ENCODE data around the gene ASTN2.
"Not testable (repeated sequence)": the region's sequence is repeated elsewhere in the genome, so short reads cannot be mapped to it uniquely, and the experiment has no call there.

Gene ASTN2

DNA sequence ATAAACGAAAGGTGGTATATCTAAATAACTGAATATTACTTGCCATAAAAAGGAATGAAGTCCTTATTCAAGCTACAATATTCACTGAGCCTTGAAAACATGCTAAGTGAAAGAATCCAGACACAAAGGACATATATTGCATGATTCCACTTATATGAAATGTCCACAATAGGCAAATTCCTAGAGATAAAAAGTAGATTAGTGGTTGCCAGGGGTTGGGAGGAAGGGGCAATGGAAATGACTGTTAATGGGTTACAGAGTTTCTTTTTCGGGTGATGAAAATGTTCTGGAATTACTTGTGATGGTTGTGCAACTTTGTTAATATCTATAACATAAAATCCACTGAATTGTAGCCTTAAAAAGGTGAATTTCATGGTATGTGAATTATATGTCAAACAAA, 954.8 kb downstream of the ASTN2 start:
- DNase-seq (ENCODE audit: low spot score): no peak

DNA sequence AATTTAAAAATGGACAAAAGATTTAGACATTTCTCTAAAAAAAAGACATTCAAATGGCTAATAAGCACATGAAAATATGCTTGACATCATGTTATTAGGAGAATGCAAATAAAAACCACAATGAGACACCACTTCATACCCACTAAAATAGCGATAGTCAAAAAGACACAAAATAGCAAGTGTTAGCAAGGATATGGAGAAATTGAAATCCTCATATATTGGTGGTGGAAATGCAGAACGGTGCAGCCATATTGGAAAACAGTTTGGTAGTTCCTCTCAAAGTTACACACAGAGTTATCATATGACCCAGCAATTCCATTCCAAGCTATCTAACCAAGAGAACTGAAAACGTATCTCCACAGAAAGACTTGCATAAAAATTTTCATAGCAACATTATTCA, 955.3 kb downstream of the ASTN2 start:
- DNase-seq (ENCODE audit: low spot score): no peak

DNA sequence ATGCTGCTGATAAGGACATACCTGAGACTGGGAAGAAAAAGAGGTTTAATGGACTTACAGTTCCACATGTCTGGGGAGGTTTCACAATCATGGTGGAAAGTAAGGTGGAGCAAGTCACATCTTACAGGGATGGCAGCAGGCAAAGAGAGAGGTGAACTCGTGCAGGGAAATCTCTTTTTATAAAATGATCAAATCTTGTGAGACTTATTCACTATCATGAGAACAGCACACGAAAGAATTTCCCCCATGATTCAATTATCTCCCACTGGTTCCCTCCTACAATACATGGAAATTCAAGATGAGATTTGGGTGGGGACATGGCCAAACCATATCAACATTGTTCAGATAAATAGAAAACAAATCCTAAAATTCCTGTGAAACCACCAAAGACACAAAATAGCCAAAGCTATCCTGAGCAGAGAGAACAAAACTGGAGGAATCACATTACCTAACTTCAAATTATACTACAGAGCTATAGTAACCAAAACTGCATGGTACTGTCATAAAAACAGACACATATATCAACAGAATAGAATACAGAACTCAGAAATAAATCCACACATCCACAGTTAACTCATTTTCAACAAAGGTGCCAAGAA, 958.3 kb downstream of the ASTN2 start:
- no peak for DNase-seq (ENCODE audit: low spot score)

DNA sequence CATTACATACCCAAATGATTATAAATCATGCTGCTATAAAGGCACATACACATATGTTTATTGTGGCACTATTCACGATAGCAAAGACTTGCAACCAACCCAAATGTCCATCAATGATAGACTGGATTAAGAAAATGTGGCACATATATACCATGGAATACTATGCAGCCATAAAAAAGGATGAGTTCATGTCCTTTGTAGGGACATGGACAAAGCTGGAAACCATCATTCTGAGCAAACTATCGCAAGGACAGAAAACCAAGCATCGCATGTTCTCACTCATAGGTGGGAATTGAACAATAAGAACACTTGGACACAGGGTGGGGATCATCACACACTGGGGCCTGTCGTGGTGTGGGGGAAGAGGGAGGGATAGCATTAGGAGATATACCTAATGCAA, 960.3 kb downstream of the ASTN2 start:
- DNase-seq (ENCODE audit: low spot score): not testable (repeated sequence)

DNA sequence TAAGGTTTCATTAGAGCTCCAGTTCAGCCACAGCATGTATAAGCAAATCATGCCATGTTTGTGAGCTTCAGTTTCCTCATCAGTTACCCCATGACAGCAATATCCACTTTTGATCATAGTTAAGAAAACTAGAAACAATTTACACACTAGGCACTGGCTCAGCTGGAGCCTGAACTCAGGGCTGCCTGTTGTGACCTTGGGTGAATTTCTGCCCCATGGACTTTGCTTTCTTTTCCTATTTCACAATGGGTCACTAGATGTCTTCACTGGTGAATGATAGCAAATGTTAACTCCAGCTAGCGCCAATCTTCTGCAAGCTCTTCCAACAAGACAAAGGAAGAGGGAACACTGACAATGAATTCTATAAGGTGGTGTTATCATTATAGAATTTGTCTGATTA, 961.1 kb downstream of the ASTN2 start:
- DNase-seq (ENCODE audit: low spot score): no peak

DNA sequence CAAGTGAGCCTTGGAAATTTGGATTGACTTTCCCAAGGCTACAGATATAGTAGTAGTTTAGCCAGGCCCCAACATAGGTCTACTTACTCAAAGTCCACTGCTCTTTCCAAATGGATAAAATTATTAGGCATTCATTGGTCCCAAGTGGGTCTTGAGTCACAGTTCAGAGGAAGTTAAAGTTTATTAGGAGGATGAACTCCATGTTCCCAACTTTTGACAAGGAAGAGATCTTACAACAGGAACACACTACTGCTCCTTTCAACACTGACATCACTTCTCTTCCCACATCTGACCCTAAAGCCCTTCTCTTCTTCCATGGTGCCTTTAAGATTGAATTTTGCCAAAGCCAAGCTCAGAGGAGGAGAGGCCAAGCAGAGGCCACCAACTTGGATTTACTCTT, 962.2 kb downstream of the ASTN2 start:
- DNase-seq (ENCODE audit: low spot score): no peak

DNA sequence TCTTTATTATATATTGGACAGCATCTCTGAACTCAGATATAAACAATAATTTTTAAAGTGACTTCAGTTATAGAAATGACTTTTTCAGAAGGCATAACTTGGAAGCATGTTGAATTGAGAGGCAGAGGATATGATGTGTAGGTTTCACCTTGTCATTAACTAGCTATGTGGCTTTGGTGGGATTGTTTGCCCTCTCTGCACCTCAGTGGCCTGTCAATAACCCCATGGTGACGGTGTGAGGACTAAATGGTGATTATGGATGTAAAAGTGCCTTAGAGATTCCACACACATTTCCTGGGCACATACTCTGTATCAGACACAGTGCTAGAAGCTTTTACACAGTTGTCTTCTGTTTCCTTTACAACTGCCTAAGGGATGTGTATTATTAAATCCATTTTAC, 962.6 kb downstream of the ASTN2 start:
- DNase-seq (ENCODE audit: low spot score): no peak

DNA sequence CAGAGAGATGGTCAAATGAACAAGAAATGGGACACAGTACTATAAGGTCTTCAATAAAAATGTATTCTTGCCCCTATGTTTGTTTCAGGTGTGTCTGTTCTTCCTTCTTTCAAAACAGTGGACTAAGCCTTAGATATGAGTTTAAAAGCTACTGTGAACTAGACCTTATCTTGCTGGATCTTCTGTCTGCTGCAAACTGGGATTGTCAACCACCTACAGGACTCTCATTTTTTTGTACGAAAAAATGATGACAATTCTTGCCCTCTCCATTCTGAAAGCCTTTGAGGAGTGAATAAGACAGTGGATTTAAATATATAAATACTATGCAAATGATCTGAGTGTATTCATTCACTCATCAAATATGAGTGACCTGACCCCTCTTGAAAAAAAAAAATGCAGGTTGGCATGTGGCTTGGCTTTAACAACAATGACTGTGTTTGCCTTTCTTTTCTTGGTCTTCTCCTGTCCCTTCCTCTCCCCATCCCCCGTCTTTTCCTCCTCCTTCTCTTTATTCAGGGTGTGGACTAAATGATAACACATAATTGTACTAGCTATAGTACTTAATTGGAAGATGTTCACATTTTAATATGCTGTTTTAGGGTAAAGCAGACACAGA, 963.2 kb downstream of the ASTN2 start:
- peak; percentile 27 for DNase-seq (ENCODE audit: low spot score)

- DNase-seq (ENCODE audit: low spot score): peak; percentile 84
Measured at GRCh38 chr9:116450378-116451139, 964.3 kb downstream of the ASTN2 start.

DNA sequence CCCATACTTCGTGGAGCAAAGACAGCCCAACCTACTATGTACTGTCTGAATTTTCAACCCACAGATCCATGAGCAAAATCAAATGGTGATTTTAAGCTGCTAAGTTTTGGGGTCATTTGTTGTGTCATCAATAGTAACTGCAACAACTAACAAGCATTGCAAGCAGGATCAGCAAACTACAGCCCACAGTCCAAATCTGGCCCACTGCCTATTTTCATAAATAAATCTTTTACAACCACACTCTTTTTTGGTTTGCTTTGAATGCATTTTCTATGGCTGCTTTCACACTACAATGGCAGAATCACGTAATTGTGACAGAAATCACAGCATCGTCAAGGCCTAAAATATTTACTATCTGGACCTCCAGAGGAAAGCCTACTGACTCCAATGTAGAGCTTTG, 964.9 kb downstream of the ASTN2 start:
- DNase-seq (ENCODE audit: low spot score): no peak

GRCh38 chr9:116448431-116448830, 966.4 kb downstream of the ASTN2 start:
- DNase-seq (ENCODE audit: low spot score): no peak

- no peak for DNase-seq (ENCODE audit: low spot score)
Measured at GRCh38 chr9:116447934-116448333, 966.9 kb downstream of the ASTN2 start.

GRCh38 chr9:116442528-116442927, 972.3 kb downstream of the ASTN2 start:
- DNase-seq (ENCODE audit: low spot score): no peak

- DNase-seq (ENCODE audit: low spot score): no peak
Measured at GRCh38 chr9:116437411-116438370, 977.2 kb downstream of the ASTN2 start.

GRCh38 chr9:116436121-116436520, 978.7 kb downstream of the ASTN2 start:
- no peak for DNase-seq (ENCODE audit: low spot score)

DNA sequence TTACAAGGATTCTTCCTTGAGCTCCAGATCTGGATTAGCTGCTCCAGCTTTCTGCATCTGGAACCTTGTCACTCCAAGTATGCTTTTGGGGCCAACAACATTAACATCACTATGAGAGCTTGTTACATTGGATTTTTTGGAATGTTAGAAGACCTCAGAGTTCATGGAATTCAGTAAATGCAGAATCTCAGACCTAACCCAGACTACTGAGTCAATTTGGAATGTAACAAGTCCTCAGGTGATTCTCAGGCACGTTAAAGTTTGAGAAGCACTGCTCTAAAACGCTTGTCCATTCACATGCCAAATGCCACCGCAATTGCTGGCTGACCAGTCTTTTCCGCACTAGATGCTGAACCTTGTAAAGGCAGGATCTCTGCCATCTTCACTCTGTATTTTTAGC, 979.2 kb downstream of the ASTN2 start:
- DNase-seq (ENCODE audit: low spot score): no peak

DNA sequence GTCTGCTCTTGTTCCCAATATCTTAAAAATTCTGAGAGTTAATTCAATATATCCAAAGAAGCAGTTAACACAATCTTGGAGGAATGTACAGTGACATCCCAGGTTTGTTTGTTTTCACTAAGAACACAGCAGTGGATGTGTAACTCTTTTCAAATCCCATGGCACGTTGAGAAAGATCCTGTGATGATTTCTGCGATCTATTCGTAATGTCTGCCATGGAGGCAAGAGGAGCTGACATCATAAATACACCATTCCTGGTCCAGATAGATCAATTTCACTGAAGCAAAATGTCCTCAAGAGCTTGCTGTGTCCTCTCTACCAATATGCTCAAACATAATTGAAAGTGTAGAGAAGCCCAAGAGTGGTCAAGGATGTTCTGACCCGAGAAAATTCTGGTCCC, 980.5 kb downstream of the ASTN2 start:
- DNase-seq (ENCODE audit: low spot score): no peak

- DNase-seq (ENCODE audit: low spot score): no peak
Measured at GRCh38 chr9:116432051-116432450, 982.8 kb downstream of the ASTN2 start.

GRCh38 chr9:116430849-116431248, 984.0 kb downstream of the ASTN2 start:
- DNase-seq (ENCODE audit: low spot score): no peak

GRCh38 chr9:116425244-116425643, 989.6 kb downstream of the ASTN2 start:
- DNase-seq (ENCODE audit: low spot score): no peak

- no peak for DNase-seq (ENCODE audit: low spot score)
Measured at GRCh38 chr9:116423149-116423548, 991.7 kb downstream of the ASTN2 start.

Measured in kidney tubule cell (primary cell).